HUES48 (cell line): ENCODE measurements around the gene SRPRA.

ENCODE experiments used
- H3K27ac ChIP-seq: one replicate; pipeline ENCODE4 v1.7.0; 2013; ENCODE audit warnings: low read depth, low read length, inconsistent platforms
- H3K27me3 ChIP-seq: 2 replicates; pipeline ENCODE4 v1.6.1; 2013; ENCODE audit warnings: mild to moderate bottlenecking, low read length; ENCODE audit not compliant: control insufficient read depth, insufficient read depth
- H3K36me3 ChIP-seq: 2 replicates; pipeline ENCODE4 v1.6.1; 2013; ENCODE audit warnings: low read length; ENCODE audit not compliant: control insufficient read depth, insufficient read depth
- H3K4me1 ChIP-seq: 2 replicates; pipeline ENCODE4 v1.6.1; 2013; ENCODE audit warnings: mild to moderate bottlenecking, low read length; ENCODE audit not compliant: control insufficient read depth, insufficient read depth
- H3K4me3 ChIP-seq: 2 replicates; pipeline ENCODE4 v1.5.1; 2013; ENCODE audit warnings: mild to moderate bottlenecking, low read depth, low read length
- H3K9ac ChIP-seq: 2 replicates; pipeline ENCODE4 v1.6.1; 2013; ENCODE audit warnings: mild to moderate bottlenecking, low read depth, low read length, moderate library complexity
- H3K9me3 ChIP-seq: 2 replicates; pipeline ENCODE4 v1.6.1; 2013; ENCODE audit warnings: low read length; ENCODE audit not compliant: control insufficient read depth, insufficient read depth

The SRPRA gene

DNA sequence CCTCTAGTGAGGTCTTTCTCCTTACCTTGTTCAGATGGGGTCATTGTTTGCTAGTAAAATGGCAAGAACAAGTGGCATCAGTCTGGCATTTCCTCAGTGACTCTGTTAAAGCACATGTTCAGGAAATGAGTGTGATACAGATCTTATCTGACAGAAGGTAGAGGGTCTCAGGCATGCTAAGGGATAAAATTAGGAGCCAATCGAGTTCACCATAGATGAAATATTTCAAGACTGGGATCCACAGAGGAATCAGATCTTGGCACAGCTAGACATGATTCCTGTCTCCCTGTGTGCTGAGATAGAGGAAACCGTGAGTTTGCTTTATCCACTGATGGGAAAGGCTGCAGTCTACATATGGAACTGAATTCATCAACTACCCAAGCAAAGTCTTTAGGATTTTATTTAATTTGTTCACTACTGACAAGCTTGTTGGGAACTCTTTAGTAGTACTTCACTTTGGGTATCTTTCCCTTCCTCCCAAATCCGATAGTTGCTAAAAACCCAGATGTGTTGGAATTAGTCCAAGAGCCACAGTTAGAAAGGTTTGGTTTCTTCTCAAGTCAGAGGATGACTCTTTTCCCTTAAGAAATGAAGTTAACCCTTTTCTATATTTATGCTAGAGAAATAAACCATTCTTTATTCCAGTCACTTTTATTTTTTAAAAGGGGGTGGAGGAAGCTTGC lies 38.7 kb downstream of the SRPRA start:
- H3K27ac ChIP-seq, result no peak overlapping the region
- no peaks in the 10 kb centered on the region for H3K4me1 ChIP-seq
- H3K9me3 ChIP-seq, result peaks cover 13% of the 10 kb centered on the region
- H3K9ac ChIP-seq, result no peak overlapping the region
- H3K4me3 ChIP-seq, result no peak overlapping the region
- no peaks in the 10 kb centered on the region for H3K27me3 ChIP-seq
- H3K36me3 ChIP-seq, result peaks cover 21% of the 10 kb centered on the region

DNA sequence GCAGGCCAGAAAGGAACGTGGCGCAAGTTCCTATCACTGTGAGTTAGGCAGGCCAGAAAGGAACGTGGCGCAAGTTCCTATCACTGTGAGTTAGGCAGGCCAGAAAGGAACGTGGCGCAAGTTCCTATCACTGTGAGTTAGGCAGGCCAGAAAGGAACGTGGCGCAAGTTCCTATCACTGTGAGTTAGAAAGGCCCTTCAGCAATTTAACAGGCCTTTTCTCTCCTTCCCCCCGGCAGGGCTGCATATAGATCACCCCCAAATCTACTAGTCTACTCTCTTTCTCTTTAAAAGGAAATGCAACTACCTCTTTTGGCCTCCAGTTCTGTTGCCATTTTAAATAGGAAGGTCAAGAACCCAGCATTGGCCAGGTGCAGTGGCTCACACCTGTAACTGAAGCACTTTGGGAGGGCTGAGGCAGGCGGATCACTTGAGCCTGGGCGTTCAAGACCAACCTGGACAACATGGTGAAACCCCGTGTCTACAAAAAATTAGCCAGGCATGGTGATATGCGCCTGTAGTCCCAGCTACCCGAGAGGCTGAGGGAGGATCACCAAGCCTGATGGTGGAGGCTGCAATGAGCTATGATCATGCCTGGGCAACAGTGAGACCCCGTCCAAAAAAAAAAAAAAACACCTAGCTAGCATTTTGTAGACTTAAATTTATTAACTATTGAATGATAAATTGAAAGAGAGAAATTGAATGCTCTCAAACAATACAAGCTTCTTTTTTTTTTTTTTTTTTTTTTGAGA lies 42.2 kb downstream of the SRPRA start:
- H3K9me3 ChIP-seq, result peaks cover 23% of the 10 kb centered on the region
- H3K27ac ChIP-seq, result no peak overlapping the region
- no peaks in the 10 kb centered on the region for H3K4me1 ChIP-seq
- H3K27me3 ChIP-seq, result no peaks in the 10 kb centered on the region
- no peak overlapping the region for H3K9ac ChIP-seq
- H3K4me3 ChIP-seq, result no peak overlapping the region
- peaks cover 18% of the 10 kb centered on the region for H3K36me3 ChIP-seq

DNA sequence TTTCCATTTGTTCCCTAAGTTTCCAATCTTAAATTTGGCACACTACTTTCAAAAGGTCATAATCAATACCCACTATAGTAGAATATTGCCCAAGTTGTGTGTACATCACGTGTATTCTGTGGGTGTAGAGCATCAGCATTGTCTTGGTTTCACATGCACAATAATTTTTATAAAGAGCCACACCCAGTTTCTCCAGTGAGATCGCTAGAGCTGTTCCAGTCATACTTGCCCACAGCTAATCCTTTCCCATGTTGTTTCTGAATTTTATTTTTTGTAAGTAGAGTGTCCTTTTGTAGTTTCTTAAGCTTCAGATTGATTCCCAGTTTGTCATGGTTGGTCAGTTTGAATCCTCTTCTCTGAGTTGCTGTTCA lies 43.4 kb downstream of the SRPRA start:
- Histone ChIP-seq H3K36me3 (peaks cover 13% of the 10 kb centered on the region), H3K27me3 (no peaks in the 10 kb centered on the region), H3K27ac (no peak overlapping the region), H3K4me1 (no peaks in the 10 kb centered on the region), H3K4me3 (no peak overlapping the region), H3K9me3 (peaks cover 23% of the 10 kb centered on the region), H3K9ac (no peak overlapping the region)

DNA sequence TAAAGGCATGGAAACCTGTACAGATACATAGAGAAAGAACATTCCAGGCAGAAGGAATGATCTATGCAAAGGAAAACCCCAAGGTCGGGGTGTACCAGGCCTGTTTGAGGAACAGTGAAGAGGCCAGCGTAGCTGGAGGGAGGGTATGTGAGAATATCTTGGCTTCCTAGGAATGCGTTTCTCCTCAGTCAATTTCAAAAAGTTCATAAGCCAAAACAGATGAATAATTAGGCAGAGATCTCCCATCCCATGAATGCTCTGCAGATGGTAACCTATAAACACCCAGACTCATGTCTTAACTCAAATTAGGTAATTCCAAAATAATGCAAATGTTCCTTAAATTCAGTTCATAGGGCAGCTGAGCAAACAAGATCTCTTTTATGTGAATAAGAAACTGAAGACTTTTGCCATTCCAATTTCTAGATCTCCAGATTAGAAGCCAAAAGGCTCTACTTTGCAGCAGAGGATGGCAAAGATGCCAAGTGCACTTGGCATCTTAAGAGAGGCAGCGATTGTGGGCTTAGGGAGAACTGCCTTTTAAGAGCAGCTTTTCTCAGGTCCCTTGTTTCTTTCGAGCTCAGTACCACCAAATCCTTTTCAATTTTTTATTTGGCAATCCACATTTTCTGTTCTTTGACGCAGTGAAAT lies 43.9 kb downstream of the SRPRA start:
- Histone ChIP-seq H3K9me3 (peaks cover 23% of the 10 kb centered on the region), H3K9ac (no peak overlapping the region), H3K4me1 (no peaks in the 10 kb centered on the region), H3K36me3 (peaks cover 8% of the 10 kb centered on the region; the same call in 1 of the 2 replicates), H3K27ac (no peak overlapping the region), H3K4me3 (no peak overlapping the region), H3K27me3 (no peaks in the 10 kb centered on the region)

DNA sequence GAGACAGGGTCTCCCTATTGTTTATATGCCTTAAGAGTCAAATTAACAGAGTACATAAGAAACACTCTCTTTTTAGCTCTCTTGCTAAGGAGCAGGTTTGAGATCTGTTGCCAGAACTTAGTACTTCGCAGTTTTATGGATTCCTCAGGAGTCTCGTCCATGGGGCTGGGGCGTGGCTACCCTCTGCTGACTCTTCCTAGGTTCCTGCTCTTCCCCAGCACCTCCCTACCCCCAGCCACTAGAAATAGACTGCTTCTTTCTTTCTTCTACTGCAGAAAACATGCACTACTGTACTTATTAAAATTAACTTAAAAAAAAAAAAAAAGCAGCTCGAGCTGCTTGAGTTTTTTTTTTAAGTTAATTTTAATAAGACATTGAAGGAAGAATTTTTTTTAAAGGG lies 49.1 kb downstream of the SRPRA start:
- Histone ChIP-seq H3K27ac (no peak overlapping the region), H3K9me3 (peaks cover 6% of the 10 kb centered on the region), H3K4me1 (no peaks in the 10 kb centered on the region), H3K4me3 (no peak overlapping the region), H3K36me3 (no peaks in the 10 kb centered on the region), H3K9ac (no peak overlapping the region), H3K27me3 (no peaks in the 10 kb centered on the region)

DNA sequence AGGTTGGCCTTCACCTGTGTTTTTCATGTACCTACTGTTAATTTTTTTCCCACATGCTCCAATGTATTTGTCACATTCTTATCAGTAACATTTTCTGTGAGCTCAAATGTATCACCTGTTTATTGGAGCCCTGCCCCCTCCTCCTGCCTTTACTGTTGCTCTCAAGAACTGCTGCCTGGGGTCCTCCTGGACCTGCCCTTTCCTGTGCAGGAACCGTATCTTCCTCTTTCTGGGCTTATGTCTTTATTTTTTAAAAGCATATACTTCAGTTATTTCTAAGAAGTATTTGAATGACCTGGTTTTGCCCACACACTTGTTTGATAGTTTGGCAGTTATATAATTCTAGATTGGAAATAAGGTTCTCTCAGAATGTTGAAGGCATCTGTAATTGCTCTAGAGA lies 51.2 kb downstream of the SRPRA start:
- H3K9me3 ChIP-seq, result 0 out of 2 replicates have a peak, but pooled peaks cover 1% of the 10 kb centered on the region
- no peak overlapping the region for H3K4me3 ChIP-seq
- H3K27ac ChIP-seq, result no peak overlapping the region
- no peaks in the 10 kb centered on the region for H3K27me3 ChIP-seq
- no peaks in the 10 kb centered on the region for H3K36me3 ChIP-seq
- H3K9ac ChIP-seq, result no peak overlapping the region
- no peaks in the 10 kb centered on the region for H3K4me1 ChIP-seq

DNA sequence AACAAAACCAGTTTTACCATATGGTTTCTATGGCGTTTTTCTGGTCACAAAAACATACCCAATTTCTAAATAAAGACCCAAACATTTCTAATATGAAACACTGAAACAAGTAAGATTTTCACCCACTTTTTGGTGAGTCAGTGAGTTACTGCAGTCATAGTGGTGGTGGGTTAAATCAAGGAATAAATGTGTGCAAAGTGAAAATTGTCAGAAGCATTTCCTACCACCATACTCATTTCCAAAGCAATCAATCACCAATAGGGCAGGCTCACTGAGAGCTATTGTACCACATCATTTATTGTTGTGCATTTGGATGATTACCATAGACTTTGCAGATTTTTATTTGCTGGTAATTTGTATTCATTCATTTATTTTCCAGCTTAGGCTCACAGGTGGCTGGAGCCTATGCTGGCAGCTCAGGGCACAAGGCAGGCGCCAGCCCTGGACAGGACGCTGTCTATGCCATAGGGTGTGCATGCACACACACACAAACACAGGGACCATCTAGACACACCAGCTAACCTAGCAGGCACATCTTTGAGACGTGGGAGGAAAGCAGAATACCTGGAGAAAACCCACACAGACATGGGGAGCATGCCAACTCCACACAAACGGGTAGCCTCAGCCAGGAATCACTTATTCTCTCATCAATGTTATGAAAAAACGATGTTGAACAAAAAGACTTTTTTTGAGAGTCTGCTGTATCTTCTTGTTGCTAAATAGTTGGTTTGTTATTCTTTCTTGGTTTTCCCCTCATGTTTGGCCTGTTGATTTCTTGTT lies 52.0 kb downstream of the SRPRA start:
- Histone ChIP-seq H3K9me3 (no peaks in the 10 kb centered on the region), H3K9ac (no peak overlapping the region), H3K27me3 (no peaks in the 10 kb centered on the region), H3K4me3 (no peak overlapping the region), H3K4me1 (no peaks in the 10 kb centered on the region), H3K27ac (no peak overlapping the region), H3K36me3 (no peaks in the 10 kb centered on the region)

DNA sequence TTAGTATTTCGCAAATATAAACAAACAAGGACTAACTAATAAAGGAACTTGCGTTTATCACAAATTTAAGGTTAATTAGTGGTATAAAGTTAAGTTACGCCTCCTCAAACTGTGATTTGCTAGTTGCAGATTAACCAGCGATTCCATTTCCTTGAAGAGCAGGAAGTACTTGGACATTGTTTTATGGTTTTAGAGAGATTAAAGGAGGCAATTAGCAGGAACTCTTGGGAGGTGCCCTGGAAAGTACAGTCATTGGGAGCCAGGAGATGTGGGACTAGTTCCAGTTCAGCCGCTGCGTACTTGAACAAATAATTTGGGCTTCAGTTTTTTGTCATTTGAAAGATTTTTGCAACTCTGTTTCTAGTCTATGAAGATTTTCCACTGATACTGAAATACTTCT lies 53.9 kb downstream of the SRPRA start:
- H3K9ac ChIP-seq, result no peak overlapping the region
- no peaks in the 10 kb centered on the region for H3K9me3 ChIP-seq
- H3K27ac ChIP-seq, result no peak overlapping the region
- H3K4me3 ChIP-seq, result no peak overlapping the region
- H3K27me3 ChIP-seq, result no peaks in the 10 kb centered on the region
- H3K4me1 ChIP-seq, result no peaks in the 10 kb centered on the region
- H3K36me3 ChIP-seq, result peaks cover 8% of the 10 kb centered on the region

DNA sequence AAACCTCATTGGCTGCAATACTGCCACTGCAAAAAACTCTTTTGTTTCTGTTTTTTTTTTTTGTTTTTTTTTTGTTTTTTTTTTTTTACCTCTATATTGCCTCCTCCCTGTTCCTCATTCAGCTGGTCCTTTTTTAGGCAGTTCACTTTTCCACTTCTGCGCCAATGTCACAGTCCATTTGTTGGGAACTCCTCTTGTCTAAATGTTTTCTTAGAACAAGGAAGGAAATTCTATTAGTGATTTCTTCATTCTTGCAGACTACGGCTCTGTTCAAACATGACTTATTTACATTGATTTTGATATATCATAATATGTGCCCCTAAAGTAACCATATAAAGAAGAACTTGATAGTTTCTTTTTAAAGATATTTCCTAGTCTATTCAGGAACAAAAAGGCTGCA lies 54.3 kb downstream of the SRPRA start:
- Histone ChIP-seq H3K9ac (no peak overlapping the region), H3K4me1 (no peaks in the 10 kb centered on the region), H3K27me3 (no peaks in the 10 kb centered on the region), H3K9me3 (no peaks in the 10 kb centered on the region), H3K27ac (no peak overlapping the region), H3K36me3 (peaks cover 12% of the 10 kb centered on the region), H3K4me3 (no peak overlapping the region)
